ENCODE data around the gene TMEM181.

The TMEM181 gene

DNA sequence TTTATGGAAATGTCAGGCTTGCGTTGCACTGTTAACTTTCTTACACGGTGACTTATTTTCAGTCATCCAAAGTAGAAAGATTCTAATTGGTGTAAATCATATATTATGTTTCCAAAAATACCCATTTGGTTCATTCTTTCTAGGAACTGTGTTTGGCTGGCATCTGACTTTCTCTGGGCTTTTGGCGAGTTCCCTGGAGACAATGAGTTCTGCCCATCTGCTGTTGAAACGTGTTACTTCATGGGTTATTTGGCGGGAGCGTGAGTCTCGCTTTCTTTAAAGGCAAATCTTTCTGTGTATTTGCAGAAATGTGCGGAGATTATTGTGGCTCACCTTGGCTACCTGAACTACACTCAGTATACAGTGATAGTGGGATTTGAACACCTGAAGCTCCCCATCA, 29.5 kb downstream of the TMEM181 start:
- TF ChIP-seq CTCF (conservative IDR thresholded peaks at IDR 0.05; ENCODE audit: low read depth): no peak
- CTCF ChIA-PET: no interaction called here
- no peak overlapping the region for H3K27ac ChIP-seq
- POLR2A ChIA-PET (ENCODE audit: low non-redundant PET): no interaction called here
- no peak for DNase-seq (ENCODE audit: low spot score)

DNA sequence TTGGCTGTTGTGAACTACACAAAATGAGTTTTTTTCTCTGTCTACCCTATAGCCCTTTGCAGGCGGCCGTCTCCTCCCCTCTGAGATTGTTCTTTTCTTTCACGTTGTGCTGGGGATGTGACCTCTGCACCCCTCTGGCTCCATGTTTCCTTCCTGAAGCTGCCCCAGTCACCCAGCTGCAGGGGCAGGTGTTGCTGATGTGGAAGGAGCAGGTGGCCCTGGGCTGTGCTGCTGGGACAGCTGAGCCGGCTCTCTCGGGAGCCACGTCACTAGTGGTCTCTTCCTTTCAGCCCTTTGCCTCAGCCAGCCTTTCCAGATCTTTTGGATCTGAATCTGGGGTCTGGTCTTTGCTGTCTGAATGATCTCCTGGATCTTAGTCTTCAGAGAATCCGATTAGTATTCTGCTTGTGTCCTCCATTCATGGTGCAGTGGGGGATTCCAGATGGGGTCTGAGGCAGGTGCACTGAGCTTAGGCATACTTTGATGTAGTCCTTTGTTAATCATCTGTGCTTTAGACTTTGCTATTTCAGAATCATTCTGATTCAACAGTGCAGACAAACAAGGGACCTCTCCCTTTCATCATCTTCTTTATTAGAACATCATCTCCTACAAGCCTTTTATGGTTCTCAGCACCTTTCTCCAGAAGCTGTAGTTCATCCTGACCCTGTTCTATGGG, 31.4 kb downstream of the TMEM181 start:
- no peak for DNase-seq (ENCODE audit: low spot score)
- ChIA-PET CTCF (interaction anchor here (0.6 kb wide), 2 partner anchors 23 to 68 kb away, joined by 3 read pairs; no protein-coding TSS in a partner anchor), POLR2A (ENCODE audit: low non-redundant PET) (no interaction called here)
- no peak for TF ChIP-seq CTCF (conservative IDR thresholded peaks at IDR 0.05; ENCODE audit: low read depth)
- H3K27ac ChIP-seq: no peak overlapping the region

DNA sequence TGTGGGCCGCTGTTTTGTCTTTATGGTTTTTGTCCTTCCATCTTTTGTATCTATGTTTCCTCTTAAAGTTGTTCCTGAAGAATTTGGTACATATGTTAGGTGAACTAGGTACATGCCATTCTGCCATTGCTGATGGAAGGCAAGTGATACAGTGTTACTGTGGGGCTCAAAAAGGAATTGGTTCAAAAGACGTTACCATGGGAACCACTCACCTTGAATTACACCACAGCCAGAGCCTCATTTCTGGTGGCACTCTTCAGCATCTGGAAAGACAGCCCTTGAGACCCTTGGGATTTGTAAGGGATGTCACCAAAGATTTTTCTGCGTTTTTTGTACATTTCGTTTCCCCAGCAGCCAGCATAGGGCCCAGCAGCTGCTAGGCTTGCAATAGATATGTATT, 31.9 kb downstream of the TMEM181 start:
- CTCF ChIA-PET: interaction anchor here (0.6 to 0.7 kb wide), 2 partner anchors 23 to 371 kb away, joined by 3 read pairs; no protein-coding TSS in a partner anchor
- H3K27ac ChIP-seq: no peak overlapping the region
- no peak for DNase-seq (ENCODE audit: low spot score)
- POLR2A ChIA-PET (ENCODE audit: low non-redundant PET): no interaction called here
- TF ChIP-seq CTCF (conservative IDR thresholded peaks at IDR 0.05; ENCODE audit: low read depth): no peak

DNA sequence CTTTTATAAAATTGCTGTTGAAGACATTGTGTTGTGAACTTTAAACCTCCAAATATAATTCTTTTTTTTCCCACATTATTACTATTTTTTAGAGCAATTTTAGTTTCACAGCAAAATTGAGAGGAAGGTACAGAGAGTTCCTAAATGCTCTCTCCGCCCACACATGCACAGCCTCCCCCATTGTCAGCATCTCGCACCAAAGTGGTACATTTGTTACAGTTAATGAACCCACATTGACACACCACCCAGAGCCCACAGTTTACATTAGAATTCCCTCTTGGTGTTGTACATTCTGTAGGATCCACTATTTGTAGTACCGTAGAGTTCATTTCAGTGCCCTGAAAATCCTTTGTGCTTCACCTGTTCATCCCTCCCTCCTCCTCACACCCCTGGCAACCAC, 33.8 kb downstream of the TMEM181 start:
- no peak for TF ChIP-seq CTCF (conservative IDR thresholded peaks at IDR 0.05; ENCODE audit: low read depth)
- ChIA-PET CTCF (interaction anchor here (0.6 kb wide), 1 partner anchor 39 kb away, joined by 3 read pairs; no protein-coding TSS in a partner anchor), POLR2A (ENCODE audit: low non-redundant PET) (no interaction called here)
- H3K27ac ChIP-seq: no peak overlapping the region
- DNase-seq (ENCODE audit: low spot score): no peak

GRCh38 chr6:158595223-158595622, 35.3 kb downstream of the TMEM181 start:
- DNase-seq (ENCODE audit: low spot score): peak; percentile 5
- ChIA-PET CTCF (interaction anchor here (0.6 to 1.1 kb wide), 3 partner anchors 24 to 375 kb away, joined by 3 to 4 read pairs (median 3); no protein-coding TSS in a partner anchor), POLR2A (ENCODE audit: low non-redundant PET) (no interaction called here)

GRCh38 chr6:158596861-158597260, 37.0 kb downstream of the TMEM181 start:
- no peak overlapping the region for H3K27ac ChIP-seq
- CTCF ChIA-PET: interaction anchor here (0.6 to 0.9 kb wide), 2 partner anchors 24 to 1481 kb away, joined by 3 read pairs; no protein-coding TSS in a partner anchor
- POLR2A ChIA-PET (ENCODE audit: low non-redundant PET): interaction anchor here (0.7 kb wide), 1 partner anchor 41 kb away, joined by 3 read pairs; no protein-coding TSS in a partner anchor
- DNase-seq (ENCODE audit: low spot score): no peak
- no peak for TF ChIP-seq CTCF (conservative IDR thresholded peaks at IDR 0.05; ENCODE audit: low read depth)

More at GRCh38 chr6:158595223-158595622, 35.3 kb downstream of the TMEM181 start:
- TF ChIP-seq CTCF (conservative IDR thresholded peaks at IDR 0.05; ENCODE audit: low read depth): no peak
- no peak overlapping the region for H3K27ac ChIP-seq
